WTC11 (cell line): ENCODE results near the gene PIK3C2G. TPM values are rescaled to one million over a fixed set of nuclear protein-coding genes. Genes with fewer than 3 reads are reported as not detected.

Source experiments
- ATAC-seq: fragments of 200-7000 bp; cut with Tn5 transposase; 2 replicates; pipeline ENCODE4 v1.10.0; 2021; ENCODE audit warnings: mild to moderate bottlenecking, moderate library complexity
- CTCF ChIA-PET: fragments of 300-600 bp; sonication (Branson Sonifier 250); formaldehyde crosslinking; loops from one replicate; lab custom pipeline; 2021; ENCODE audit warnings: antibody characterized with exemption; lab: Charles Lee
- POLR2A ChIA-PET: fragments of 350-600 bp; sonication (Branson Sonifier 250); formaldehyde crosslinking; loops from one replicate; lab custom pipeline; 2021; ENCODE audit warnings: antibody characterized with exemption; lab: Charles Lee
- DNase-seq: peaks from one replicate; pipeline ENCODE4 v3.0.0; 2021; ENCODE audit warnings: low spot score
- H3K27ac Mint-ChIP-seq: 2 replicates; pipeline ENCODE4 v1.8.0; 2021; ENCODE audit warnings: mixed read lengths
- H3K27me3 Mint-ChIP-seq: 2 replicates; pipeline ENCODE4 v1.8.0; 2021; ENCODE audit warnings: low read depth, mild to moderate bottlenecking, moderate library complexity, mixed read lengths
- H3K36me3 Mint-ChIP-seq: 2 replicates; pipeline ENCODE4 v1.8.0; 2021; ENCODE audit warnings: mixed read lengths
- H3K4me1 Mint-ChIP-seq: 2 replicates; pipeline ENCODE4 v1.8.0; 2022; ENCODE audit warnings: mixed read lengths
- H3K4me3 Mint-ChIP-seq: 2 replicates; pipeline ENCODE4 v1.8.0; 2021; ENCODE audit warnings: mild to moderate bottlenecking, moderate library complexity, mixed read lengths
- H3K9me3 Mint-ChIP-seq: 2 replicates; pipeline ENCODE4 v1.8.0; 2021; ENCODE audit warnings: mixed read lengths
- AR ChIP-seq: fragments of 250-450 bp; sonication (Bioruptor Pico); IDR thresholded peaks from 2 replicates; pipeline ENCODE4 v1.9.0; 2021; ENCODE audit warnings: mild to moderate bottlenecking
- ATF1 ChIP-seq: sonication (generic); formaldehyde crosslinking; IDR thresholded peaks from 2 replicates; pipeline ENCODE4 v1.8.1; 2023; ENCODE audit warnings: mild to moderate bottlenecking, moderate library complexity, missing genetic modification reagents
- ATF6 ChIP-seq: sonication (generic); formaldehyde crosslinking; IDR thresholded peaks from 2 replicates; pipeline ENCODE4 v1.8.1; 2023; ENCODE audit warnings: mild to moderate bottlenecking, missing genetic modification reagents
- CTCF ChIP-seq: fragments of 200-600 bp; IDR thresholded peaks from 2 replicates; pipeline ENCODE4 v1.8.0; 2022; ENCODE audit warnings: antibody characterized with exemption
- E2F1 ChIP-seq: sonication (generic); formaldehyde crosslinking; IDR thresholded peaks from 2 replicates; pipeline ENCODE4 v1.8.0; 2022; ENCODE audit warnings: mild to moderate bottlenecking, missing genetic modification reagents
- E2F5 ChIP-seq: sonication (generic); formaldehyde crosslinking; IDR thresholded peaks from 2 replicates; pipeline ENCODE4 v1.8.1; 2022; ENCODE audit warnings: mild to moderate bottlenecking, moderate library complexity, missing genetic modification reagents
- ELF4 ChIP-seq: sonication (generic); formaldehyde crosslinking; IDR thresholded peaks from 2 replicates; pipeline ENCODE4 v1.8.1; 2022; ENCODE audit warnings: low read depth, mild to moderate bottlenecking, moderate library complexity, missing genetic modification reagents
- EMX1 ChIP-seq: fragments of 250-450 bp; sonication (Bioruptor Pico); IDR thresholded peaks from 2 replicates; pipeline ENCODE4 v1.8.0; 2021; ENCODE audit warnings: mild to moderate bottlenecking
- FOXJ3 ChIP-seq: sonication (generic); formaldehyde crosslinking; IDR thresholded peaks from 2 replicates; pipeline ENCODE4 v1.9.0; 2021; ENCODE audit warnings: missing genetic modification reagents, mild to moderate bottlenecking, borderline replicate concordance
- HMGA2 ChIP-seq: fragments of 250-450 bp; sonication (Bioruptor Pico); IDR thresholded peaks from 2 replicates; pipeline ENCODE4 v1.4.0; 2021; ENCODE audit warnings: mild to moderate bottlenecking, moderate library complexity
- JUN ChIP-seq: sonication (generic); formaldehyde crosslinking; IDR thresholded peaks from 2 replicates; pipeline ENCODE4 v1.8.0; 2023; ENCODE audit warnings: mild to moderate bottlenecking, missing genetic modification reagents
- KAT7 ChIP-seq: sonication (generic); formaldehyde crosslinking; IDR thresholded peaks from 2 replicates; pipeline ENCODE4 v1.8.1; 2023; ENCODE audit warnings: missing genetic modification reagents, mild to moderate bottlenecking, borderline replicate concordance
- NFYB ChIP-seq: sonication (generic); formaldehyde crosslinking; conservative IDR thresholded peaks from 2 replicates; pipeline ENCODE4 v1.8.0; 2022; ENCODE audit warnings: low read depth, missing genetic modification reagents
- OVOL2 ChIP-seq: fragments of 250-450 bp; sonication (Bioruptor Pico); IDR thresholded peaks from 2 replicates; pipeline ENCODE4 v1.9.0; 2021; ENCODE audit warnings: mild to moderate bottlenecking, borderline replicate concordance
- SMAD3 ChIP-seq: sonication (generic); formaldehyde crosslinking; IDR thresholded peaks from 2 replicates; pipeline ENCODE4 v1.8.0; 2022; ENCODE audit warnings: missing genetic modification reagents, mild to moderate bottlenecking, borderline replicate concordance
- SMAD4 ChIP-seq: sonication (generic); formaldehyde crosslinking; IDR thresholded peaks from 2 replicates; pipeline ENCODE4 v1.8.0; 2022; ENCODE audit warnings: mild to moderate bottlenecking, missing genetic modification reagents
- SP1 ChIP-seq: sonication (generic); formaldehyde crosslinking; conservative IDR thresholded peaks from 2 replicates; pipeline ENCODE4 v1.8.1; 2022; ENCODE audit warnings: missing genetic modification reagents
- USF2 ChIP-seq: sonication (generic); formaldehyde crosslinking; IDR thresholded peaks from 2 replicates; pipeline ENCODE4 v1.8.1; 2023; ENCODE audit warnings: mild to moderate bottlenecking, missing genetic modification reagents, moderate library complexity
- ZMAT4 ChIP-seq: fragments of 250-450 bp; sonication (Bioruptor Pico); IDR thresholded peaks from 2 replicates; pipeline ENCODE4 v1.9.0; 2021; ENCODE audit warnings: mild to moderate bottlenecking
- ZNF671 ChIP-seq: fragments of 250-450 bp; sonication (Bioruptor Pico); IDR thresholded peaks from 2 replicates; pipeline ENCODE4 v1.8.0; 2021; ENCODE audit warnings: mild to moderate bottlenecking
- total RNA-seq: library from RNA; stranded (reverse); gene quantifications from 3 replicates; pipeline ENCODE4 v1.2.3, GENCODE V29; 2021

PIK3C2G gene
- total RNA-seq, 1 experiment from 2014 or later, result not detected

GRCh38 chr12:18439541-18439940 is 178.2 kb downstream of the PIK3C2G start:
- ATAC-seq, result no peak
- no peaks in the 10 kb centered on the region for H3K4me1 Mint-ChIP-seq
- CTCF ChIA-PET, result no interaction called here
- no peak overlapping the region for H3K27ac Mint-ChIP-seq
- H3K27me3 Mint-ChIP-seq, result no peaks in the 10 kb centered on the region
- DNase-seq, result no peak
- POLR2A ChIA-PET, result no interaction called here
- no peaks in the 10 kb centered on the region for H3K9me3 Mint-ChIP-seq
- no peaks in the 10 kb centered on the region for H3K36me3 Mint-ChIP-seq
- H3K4me3 Mint-ChIP-seq, result no peak overlapping the region
- TF ChIP-seq OVOL2 (CRISPR knock-in tag) (no peak), ZNF671 (no peak)
- TF ChIP-seq, all 79 proteins: peak for 0

GRCh38 chr12:18443768-18444437 is 182.6 kb downstream of the PIK3C2G start:
- ChIA-PET CTCF (no interaction called here), POLR2A (no interaction called here)
- H3K4me3 Mint-ChIP-seq, result no peak overlapping the region
- no peaks in the 10 kb centered on the region for H3K9me3 Mint-ChIP-seq
- no peaks in the 10 kb centered on the region for H3K36me3 Mint-ChIP-seq
- peaks cover 6% of the 10 kb centered on the region for H3K4me1 Mint-ChIP-seq
- no peaks in the 10 kb centered on the region for H3K27me3 Mint-ChIP-seq
- ATAC-seq, result no peak
- no peak overlapping the region for H3K27ac Mint-ChIP-seq
- TF ChIP-seq SP1 (CRISPR knock-in tag) (no peak), CTCF (no peak), AR (CRISPR knock-in tag) (no peak), USF2 (CRISPR knock-in tag) (no peak)
- no peak for DNase-seq

GRCh38 chr12:18446061-18446644 is 184.8 kb downstream of the PIK3C2G start:
- CTCF ChIA-PET, result no interaction called here
- H3K27me3 Mint-ChIP-seq, result no peaks in the 10 kb centered on the region; the same call in 1 of the 2 replicates
- H3K9me3 Mint-ChIP-seq, result peaks cover 12% of the 10 kb centered on the region
- ATAC-seq (peak; percentile 79), DNase-seq (no peak)
- no peaks in the 10 kb centered on the region for H3K36me3 Mint-ChIP-seq
- no peak overlapping the region for H3K4me3 Mint-ChIP-seq
- peak overlapping the region; percentile 75; the same call in 1 of the 2 replicates for H3K27ac Mint-ChIP-seq
- POLR2A ChIA-PET, result no interaction called here
- H3K4me1 Mint-ChIP-seq, result peaks cover 6% of the 10 kb centered on the region
- TF ChIP-seq FOXJ3 (CRISPR knock-in tag) (no peak), SMAD4 (CRISPR knock-in tag) (no peak), ELF4 (CRISPR knock-in tag) (no peak), HMGA2 (CRISPR knock-in tag) (no peak), JUN (CRISPR knock-in tag) (no peak), NFYB (CRISPR knock-in tag) (no peak), E2F1 (CRISPR knock-in tag) (no peak), E2F5 (CRISPR knock-in tag) (no peak), EMX1 (CRISPR knock-in tag) (no peak), USF2 (CRISPR knock-in tag) (no peak), ATF1 (CRISPR knock-in tag) (no peak), ATF6 (no peak), SMAD3 (CRISPR knock-in tag) (no peak), KAT7 (CRISPR knock-in tag) (no peak), ZMAT4 (CRISPR knock-in tag) (no peak)
